ENCODE data around the gene ITIH2. TPM values are rescaled to one million over a fixed set of nuclear protein-coding genes. Genes with fewer than 3 reads are reported as not detected.
A peak's percentile ranks its signal among the peaks of the same experiment; 100 is the strongest.

Gene ITIH2
- total RNA-seq, 1 experiment from 2014 or later, result 0.57 TPM

GRCh38 chr10:7789390-7789789, 86.3 kb downstream of the ITIH2 start:
- no peak for ATAC-seq
- Histone ChIP-seq H3K4me3 (replicated peaks in 1 of 2; ENCODE audit: low read depth in 1 of 2, low read length in 2 of 2) (peak overlapping the region; percentile 90 to 92), H3K4me2 (ENCODE audit: low read length) (peak overlapping the region; percentile 87), H3K27me3 (ENCODE audit: insufficient read depth, low read length) (no peaks in the 10 kb centered on the region), H3K9me2 (ENCODE audit: insufficient read depth) (no peaks in the 10 kb centered on the region), H2AFZ (ENCODE audit: low read depth, low read length, poor library complexity, severe bottlenecking) (no peak overlapping the region), H3K9me3 (ENCODE audit: control insufficient read depth in 1 of 2, insufficient read depth in 1 of 2, low read depth in 1 of 2, low read length in 2 of 2) (no peaks in the 10 kb centered on the region), H3K79me2 (ENCODE audit: insufficient read depth, low read length) (peaks cover 99% of the 10 kb centered on the region), H3K36me3 (ENCODE audit: control insufficient read depth in 1 of 2, insufficient read depth in 2 of 2, low read length in 2 of 2) (peaks cover 0 to 5% of the 10 kb centered on the region in 2 experiments; a peak in 1 of 4 replicates), H3K4me1 (ENCODE audit: control insufficient read depth in 1 of 2, insufficient read depth in 2 of 2, low read length in 2 of 2) (peaks cover 16 to 33% of the 10 kb centered on the region in 2 experiments; a peak in 3 of 4 replicates), H3K9ac (ENCODE audit: low read length) (peak overlapping the region; percentile 88), H4K20me1 (ENCODE audit: insufficient read depth) (peaks cover 20% of the 10 kb centered on the region), H3K27ac (ENCODE audit: low read depth, low read length) (peak overlapping the region; percentile 75; the same call in 1 of the 2 replicates)
- ChIA-PET RAD21 (ENCODE audit: low non-redundant PET in 1 of 2, low total read pairs in 2 of 2, uncharacterized antibody in 2 of 2, unreplicated experiment in 2 of 2) (no interaction called here), POLR2A (no interaction called here), CTCF (no interaction called here)
- no peak for DNase-seq (ENCODE audit: low read depth, low spot score)
- TF ChIP-seq POLR2AphosphoS5 (IDR thresholded peaks at IDR 0.05; ENCODE audit: low read depth, low read length) (no peak), ZFX (IDR thresholded peaks at IDR 0.05) (no peak), TCF7L2 (IDR thresholded peaks at IDR 0.05; ENCODE audit: borderline replicate concordance, extremely low read depth, insufficient read depth, insufficient read length) (no peak)
- intact Hi-C loops (cut with micrococcal nuclease), result loop anchor here (2.0 to 5.0 kb wide), 2 partner anchors 29 to 1812 kb away; partner anchors contain the start of genes IL15RA and TAF3
- no TSS peak for BruUV-seq (replicated peaks)

- H3K4me1 ChIP-seq (ENCODE audit: control insufficient read depth in 1 of 2, insufficient read depth in 2 of 2, low read length in 2 of 2), result peaks cover 19 to 45% of the 10 kb centered on the region in 2 experiments; a peak in 3 of 4 replicates
- H3K36me3 ChIP-seq (ENCODE audit: control insufficient read depth in 1 of 2, insufficient read depth in 2 of 2, low read length in 2 of 2), result peaks cover 0 to 12% of the 10 kb centered on the region in 2 experiments; a peak in 1 of 4 replicates
- no peak overlapping the region for H3K4me3 ChIP-seq (replicated peaks in 1 of 2; ENCODE audit: low read depth in 1 of 2, low read length in 2 of 2)
- TF ChIP-seq POLR2A (IDR thresholded peaks at IDR 0.05; ENCODE audit: borderline replicate concordance, extremely low read depth, insufficient read depth, insufficient read length), result no peak
- TF ChIP-seq YY1 (IDR thresholded peaks at IDR 0.05; ENCODE audit: extremely low read depth, insufficient replicate concordance, low read depth, low read length), result no peak
- no peak for TF ChIP-seq EGR1 (IDR thresholded peaks at IDR 0.05; ENCODE audit: low read depth)
- no peak for TF ChIP-seq SIN3A (IDR thresholded peaks at IDR 0.05; ENCODE audit: low read depth)
- H3K79me2 ChIP-seq (ENCODE audit: insufficient read depth, low read length), result peaks cover 96% of the 10 kb centered on the region
- no peaks in the 10 kb centered on the region for H3K9me2 ChIP-seq (ENCODE audit: insufficient read depth)
- no peak overlapping the region for H3K27ac ChIP-seq (ENCODE audit: low read depth, low read length)
- intact Hi-C loops (cut with micrococcal nuclease), result no loop called here
- no peak for ATAC-seq
- no peak overlapping the region for H2AFZ ChIP-seq (ENCODE audit: low read depth, low read length, poor library complexity, severe bottlenecking)
- no peak overlapping the region for H3K9ac ChIP-seq (ENCODE audit: low read length)
- H4K20me1 ChIP-seq (ENCODE audit: insufficient read depth), result peaks cover 33% of the 10 kb centered on the region
- no TSS peak for BruUV-seq (replicated peaks)
- CTCF ChIA-PET, result no interaction called here
- H3K9me3 ChIP-seq (ENCODE audit: control insufficient read depth in 1 of 2, insufficient read depth in 1 of 2, low read depth in 1 of 2, low read length in 2 of 2), result no peaks in the 10 kb centered on the region
- DNase-seq (ENCODE audit: low read depth, low spot score), result no peak
- POLR2A ChIA-PET, result interaction anchor here (0.6 kb wide), 1 partner anchor 165 kb away, joined by 3 read pairs; no protein-coding TSS in a partner anchor
- no peak overlapping the region for H3K4me2 ChIP-seq (ENCODE audit: low read length)
- H3K27me3 ChIP-seq (ENCODE audit: insufficient read depth, low read length), result no peaks in the 10 kb centered on the region
- RAD21 ChIA-PET (ENCODE audit: low non-redundant PET in 1 of 2, low total read pairs in 2 of 2, uncharacterized antibody in 2 of 2, unreplicated experiment in 2 of 2), result no interaction called here
Measured at GRCh38 chr10:7792541-7792940, 89.4 kb downstream of the ITIH2 start.

Measured in HCT116 (cell line).